ENCODE data around the gene PRDM2. TPM values are rescaled to one million over a fixed set of nuclear protein-coding genes. Genes with fewer than 3 reads are reported as not detected.

Gene PRDM2
- total and polyA plus RNA-seq, 5 donors: 16.3 to 45.9 (median 38.4) TPM

DNA sequence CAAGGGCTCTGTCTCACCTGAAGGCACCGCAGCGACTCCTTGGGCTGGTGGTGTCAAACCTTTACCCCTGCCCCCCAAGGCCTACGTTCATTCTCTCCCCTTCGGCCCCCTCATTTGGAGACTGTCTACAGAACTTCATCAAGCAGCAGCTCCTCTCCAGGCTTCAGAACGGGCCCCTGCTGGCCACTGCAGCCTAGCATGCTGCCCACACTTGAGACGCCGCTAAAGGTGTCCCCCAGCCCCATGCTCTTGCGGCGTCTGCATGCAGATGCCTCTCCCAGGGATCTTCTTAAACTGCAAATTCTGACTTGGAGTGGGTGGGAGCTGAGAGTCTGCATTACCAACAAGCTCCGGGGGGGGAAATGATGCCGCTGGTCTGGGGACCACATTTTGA, 104.2 kb downstream of the PRDM2 start:
- no peaks in the 10 kb centered on the region for H3K27me3 ChIP-seq (ENCODE audit: control insufficient read depth, insufficient read depth)
- ATAC-seq (no peak), DNase-seq (no peak)
- no peaks in the 10 kb centered on the region for H3K9me3 ChIP-seq (ENCODE audit: control insufficient read depth, low read length)
- WGBS: 89% methylated on average over 11 of the region's 11 CpGs
- no peaks in the 10 kb centered on the region for H3K4me1 ChIP-seq (ENCODE audit: control insufficient read depth, insufficient read depth, low read length)
- H3K4me3 ChIP-seq (ENCODE audit: low read length): no peak overlapping the region
- intact Hi-C loops (cut with DNase I): no loop called here
- no peak overlapping the region for H3K27ac ChIP-seq (ENCODE audit: low read length)

- WGBS: 89% methylated on average over 5 of the region's 5 CpGs
- Histone ChIP-seq H3K27ac (ENCODE audit: low read length) (no peak overlapping the region), H3K9me3 (ENCODE audit: control insufficient read depth, low read length) (no peaks in the 10 kb centered on the region), H3K4me1 (ENCODE audit: control insufficient read depth, insufficient read depth, low read length) (no peaks in the 10 kb centered on the region), H3K27me3 (ENCODE audit: control insufficient read depth, insufficient read depth) (no peaks in the 10 kb centered on the region), H3K4me3 (ENCODE audit: low read length) (no peak overlapping the region)
- intact Hi-C loops (cut with DNase I): no loop called here
- no peak for DNase-seq
- no peak for ATAC-seq
Measured at GRCh38 chr1:13805431-13805830, 105.4 kb downstream of the PRDM2 start.

GRCh38 chr1:13806108-13806507, 106.1 kb downstream of the PRDM2 start:
- H3K4me1 ChIP-seq (ENCODE audit: control insufficient read depth, insufficient read depth, low read length): no peaks in the 10 kb centered on the region
- no peak for ATAC-seq
- no peaks in the 10 kb centered on the region for H3K9me3 ChIP-seq (ENCODE audit: control insufficient read depth, low read length)
- DNase-seq: no peak
- intact Hi-C loops (cut with DNase I): no loop called here
- H3K27me3 ChIP-seq (ENCODE audit: control insufficient read depth, insufficient read depth): no peaks in the 10 kb centered on the region
- no peak overlapping the region for H3K27ac ChIP-seq (ENCODE audit: low read length)
- WGBS: 96% methylated on average over 13 of the region's 13 CpGs
- H3K4me3 ChIP-seq (ENCODE audit: low read length): no peak overlapping the region

DNA sequence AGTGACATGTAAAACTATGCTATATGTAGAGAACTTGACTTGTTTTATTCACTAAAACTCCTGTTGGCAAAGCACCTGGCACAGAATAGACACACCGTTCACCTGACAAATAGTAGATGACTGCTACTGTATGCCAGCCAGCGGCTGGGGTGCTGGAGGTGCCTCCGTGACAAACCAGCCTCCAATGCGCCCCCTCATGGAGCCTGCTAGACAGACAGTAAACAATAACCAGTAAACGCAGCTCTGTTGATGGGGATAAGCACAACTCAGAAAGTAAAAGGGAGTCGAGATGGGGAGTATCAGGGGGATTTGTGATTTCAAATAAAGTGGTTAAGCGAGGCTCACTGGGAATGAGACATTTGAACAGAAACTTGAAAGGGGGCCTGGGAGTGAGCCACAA, 107.2 kb downstream of the PRDM2 start:
- no peaks in the 10 kb centered on the region for H3K9me3 ChIP-seq (ENCODE audit: control insufficient read depth, low read length)
- H3K27me3 ChIP-seq (ENCODE audit: control insufficient read depth, insufficient read depth): no peaks in the 10 kb centered on the region
- intact Hi-C loops (cut with DNase I): no loop called here
- peak in 1 of 3 donors; percentile 70 for DNase-seq
- no peaks in the 10 kb centered on the region for H3K4me1 ChIP-seq (ENCODE audit: control insufficient read depth, insufficient read depth, low read length)
- ATAC-seq: no peak
- no peak overlapping the region for H3K4me3 ChIP-seq (ENCODE audit: low read length)
- 65% methylated on average over 7 of the region's 7 CpGs for WGBS
- H3K27ac ChIP-seq (ENCODE audit: low read length): no peak overlapping the region

GRCh38 chr1:13808729-13809131, 108.7 kb downstream of the PRDM2 start:
- Histone ChIP-seq H3K4me3 (ENCODE audit: low read length) (no peak overlapping the region), H3K27ac (ENCODE audit: low read length) (no peak overlapping the region), H3K27me3 (ENCODE audit: control insufficient read depth, insufficient read depth) (no peaks in the 10 kb centered on the region), H3K9me3 (ENCODE audit: control insufficient read depth, low read length) (no peaks in the 10 kb centered on the region), H3K4me1 (ENCODE audit: control insufficient read depth, insufficient read depth, low read length) (no peaks in the 10 kb centered on the region)
- DNase-seq (peak; percentile 73 to 89 (median 74)), ATAC-seq (peak; percentile 17 to 43)
- WGBS: 70% methylated on average over 7 of the region's 7 CpGs
- intact Hi-C loops (cut with DNase I): no loop called here

DNA sequence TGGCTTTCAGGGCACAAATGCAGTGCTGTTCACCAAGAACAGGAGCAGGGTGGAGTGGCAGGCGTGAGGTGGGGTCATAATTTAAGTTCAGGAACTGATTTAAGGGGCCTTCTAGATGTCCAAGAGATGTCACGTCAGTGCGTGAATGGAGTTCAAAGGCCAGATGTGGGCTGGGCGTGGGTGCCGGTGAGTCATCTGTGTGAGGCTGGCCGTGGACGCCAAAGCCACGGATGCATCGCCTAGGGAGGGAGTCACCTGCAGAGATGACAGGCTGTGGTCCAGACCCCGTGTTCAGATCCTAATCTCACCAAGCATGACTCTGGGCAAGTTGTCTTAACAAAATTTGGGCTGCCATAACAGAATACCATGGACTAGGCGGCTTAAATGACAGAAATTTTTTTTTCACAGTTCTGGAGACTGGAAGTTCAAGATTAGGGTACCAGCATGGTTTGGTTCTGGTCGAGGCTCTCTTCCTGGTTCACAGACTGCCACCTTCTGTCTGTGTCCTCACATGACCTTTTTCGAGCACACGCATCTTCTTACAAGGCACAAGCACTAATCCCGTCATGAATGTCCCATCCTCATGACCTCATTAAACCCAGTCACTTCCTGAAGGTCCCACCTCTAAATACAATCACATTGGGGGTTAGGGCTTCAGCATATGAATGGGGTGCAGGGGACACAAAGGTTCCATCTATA, 109.6 kb downstream of the PRDM2 start:
- Histone ChIP-seq H3K27ac (ENCODE audit: low read length) (no peak overlapping the region), H3K4me1 (ENCODE audit: control insufficient read depth, insufficient read depth, low read length) (no peaks in the 10 kb centered on the region), H3K9me3 (ENCODE audit: control insufficient read depth, low read length) (no peaks in the 10 kb centered on the region), H3K4me3 (ENCODE audit: low read length) (no peak overlapping the region), H3K27me3 (ENCODE audit: control insufficient read depth, insufficient read depth) (no peaks in the 10 kb centered on the region)
- DNase-seq: no peak
- ATAC-seq: no peak
- intact Hi-C loops (cut with DNase I): loop anchor here in 1 of 4 donors (10.0 kb wide), 1 partner anchor 145 kb away; no protein-coding TSS in a partner anchor
- WGBS: 90% methylated on average over 15 of the region's 15 CpGs

GRCh38 chr1:13812456-13813397, 112.7 kb downstream of the PRDM2 start:
- no peak for DNase-seq
- WGBS: 88% methylated on average over 20 of the region's 20 CpGs
- intact Hi-C loops (cut with DNase I): loop anchor here in 1 of 4 donors (10.0 kb wide), 1 partner anchor 148 kb away; no protein-coding TSS in a partner anchor
- no peaks in the 10 kb centered on the region for H3K27me3 ChIP-seq (ENCODE audit: control insufficient read depth, insufficient read depth)
- H3K9me3 ChIP-seq (ENCODE audit: control insufficient read depth, low read length): no peaks in the 10 kb centered on the region
- H3K4me1 ChIP-seq (ENCODE audit: control insufficient read depth, insufficient read depth, low read length): no peaks in the 10 kb centered on the region
- no peak overlapping the region for H3K4me3 ChIP-seq (ENCODE audit: low read length)
- H3K27ac ChIP-seq (ENCODE audit: low read length): no peak overlapping the region
- ATAC-seq: no peak

GRCh38 chr1:13813398-13814012, 113.5 kb downstream of the PRDM2 start:
- WGBS: 51% methylated on average over 17 of the region's 17 CpGs
- Histone ChIP-seq H3K4me1 (ENCODE audit: control insufficient read depth, insufficient read depth, low read length) (no peaks in the 10 kb centered on the region), H3K4me3 (ENCODE audit: low read length) (no peak overlapping the region), H3K27me3 (ENCODE audit: control insufficient read depth, insufficient read depth) (no peaks in the 10 kb centered on the region), H3K9me3 (ENCODE audit: control insufficient read depth, low read length) (no peaks in the 10 kb centered on the region), H3K27ac (ENCODE audit: low read length) (no peak overlapping the region)
- ATAC-seq (peak; percentile 5 to 34), DNase-seq (peak; percentile 45 to 78 (median 76))
- intact Hi-C loops (cut with DNase I): loop anchor here in 1 of 4 donors (10.0 kb wide), 1 partner anchor 149 kb away; no protein-coding TSS in a partner anchor

GRCh38 chr1:13814131-13814530, 114.1 kb downstream of the PRDM2 start:
- 81% methylated on average over 7 of the region's 7 CpGs for WGBS
- intact Hi-C loops (cut with DNase I): loop anchor here in 1 of 4 donors (10.0 kb wide), 1 partner anchor 149 kb away; no protein-coding TSS in a partner anchor
- Histone ChIP-seq H3K27me3 (ENCODE audit: control insufficient read depth, insufficient read depth) (no peaks in the 10 kb centered on the region), H3K27ac (ENCODE audit: low read length) (no peak overlapping the region), H3K4me3 (ENCODE audit: low read length) (no peak overlapping the region), H3K9me3 (ENCODE audit: control insufficient read depth, low read length) (no peaks in the 10 kb centered on the region), H3K4me1 (ENCODE audit: control insufficient read depth, insufficient read depth, low read length) (no peaks in the 10 kb centered on the region)
- DNase-seq (peak in 1 of 3 donors; percentile 45), ATAC-seq (no peak)

- H3K27ac ChIP-seq (ENCODE audit: low read length): no peak overlapping the region
- H3K4me3 ChIP-seq (ENCODE audit: low read length): no peak overlapping the region
- no peak for ATAC-seq
- no peaks in the 10 kb centered on the region for H3K27me3 ChIP-seq (ENCODE audit: control insufficient read depth, insufficient read depth)
- no peak for DNase-seq
- no peaks in the 10 kb centered on the region for H3K4me1 ChIP-seq (ENCODE audit: control insufficient read depth, insufficient read depth, low read length)
- H3K9me3 ChIP-seq (ENCODE audit: control insufficient read depth, low read length): no peaks in the 10 kb centered on the region
- intact Hi-C loops (cut with DNase I): loop anchor here in 2 of 4 donors (5.0 to 10.0 kb wide), 2 partner anchors 149 to 151 kb away; no protein-coding TSS in a partner anchor
- WGBS: 94% methylated on average over 16 of the region's 16 CpGs
Measured at GRCh38 chr1:13816016-13816760, 116.2 kb downstream of the PRDM2 start.
